ENCODE data around the gene ZBTB17.

Gene ZBTB17

GRCh38 chr1:15946571-15947381 is 29.1 kb downstream of the ZBTB17 start:
- no peak for DNase-seq

- no peak for DNase-seq
These were observed 30.0 kb downstream of the ZBTB17 start for GRCh38 chr1:15945832-15946448.

GRCh38 chr1:15945011-15945831 is 30.7 kb downstream of the ZBTB17 start:
- no peak for DNase-seq

- DNase-seq, result no peak
These were observed 31.4 kb downstream of the ZBTB17 start for GRCh38 chr1:15944308-15945010.

DNA sequence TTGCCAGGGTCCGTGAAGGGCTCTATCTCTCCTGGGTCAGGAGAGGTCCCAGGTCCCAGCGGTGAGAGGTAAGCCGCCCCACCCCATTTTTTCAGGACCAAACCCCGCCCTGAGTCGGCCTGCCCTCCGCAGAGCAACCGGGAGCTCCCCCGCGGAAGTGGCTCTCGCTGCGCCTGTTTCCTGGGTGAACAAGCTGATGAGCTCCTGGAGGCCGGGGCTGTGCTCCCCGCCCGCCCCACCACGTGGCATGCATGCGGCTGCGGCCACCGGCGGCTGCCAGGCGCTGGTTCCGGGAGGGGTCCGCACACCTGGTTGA is 32.0 kb downstream of the ZBTB17 start:
- no peak for DNase-seq

DNA sequence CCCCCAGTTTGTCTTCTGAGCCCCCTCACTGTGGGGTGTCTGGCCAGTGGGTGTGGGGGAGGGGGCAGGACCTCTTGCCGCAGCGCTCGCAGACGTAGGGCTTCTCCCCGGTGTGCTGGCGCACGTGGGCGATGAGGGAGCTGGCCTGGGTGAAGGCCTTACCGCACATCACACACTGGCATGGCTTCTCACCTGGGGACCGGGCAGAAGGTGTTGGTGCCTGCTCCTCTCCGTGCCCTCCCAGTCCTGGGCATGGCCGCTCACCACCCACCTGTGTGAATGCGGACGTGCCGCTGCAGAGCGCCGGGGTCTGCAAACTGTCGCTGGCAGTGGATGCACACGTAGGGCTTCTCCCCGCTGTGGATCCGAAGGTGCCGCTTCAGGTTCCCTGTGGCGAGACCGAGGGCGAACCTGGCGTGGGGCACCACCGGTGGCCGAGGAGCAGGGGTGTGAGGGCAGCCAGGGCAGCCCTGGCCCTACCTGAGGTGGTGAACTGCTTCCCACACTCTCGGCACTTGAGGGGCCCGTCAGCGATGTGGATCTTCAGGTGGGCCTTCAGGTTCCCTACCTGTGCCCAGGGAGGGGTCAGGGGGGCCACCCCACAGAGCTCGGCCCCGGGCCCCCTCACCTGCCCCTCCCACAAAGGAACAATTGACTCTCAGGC is 32.4 kb downstream of the ZBTB17 start:
- DNase-seq, result no peak

- no peak for DNase-seq
These were observed 33.1 kb downstream of the ZBTB17 start for GRCh38 chr1:15942661-15943327.

GRCh38 chr1:15941899-15942660 is 33.8 kb downstream of the ZBTB17 start:
- no peak for DNase-seq

DNA sequence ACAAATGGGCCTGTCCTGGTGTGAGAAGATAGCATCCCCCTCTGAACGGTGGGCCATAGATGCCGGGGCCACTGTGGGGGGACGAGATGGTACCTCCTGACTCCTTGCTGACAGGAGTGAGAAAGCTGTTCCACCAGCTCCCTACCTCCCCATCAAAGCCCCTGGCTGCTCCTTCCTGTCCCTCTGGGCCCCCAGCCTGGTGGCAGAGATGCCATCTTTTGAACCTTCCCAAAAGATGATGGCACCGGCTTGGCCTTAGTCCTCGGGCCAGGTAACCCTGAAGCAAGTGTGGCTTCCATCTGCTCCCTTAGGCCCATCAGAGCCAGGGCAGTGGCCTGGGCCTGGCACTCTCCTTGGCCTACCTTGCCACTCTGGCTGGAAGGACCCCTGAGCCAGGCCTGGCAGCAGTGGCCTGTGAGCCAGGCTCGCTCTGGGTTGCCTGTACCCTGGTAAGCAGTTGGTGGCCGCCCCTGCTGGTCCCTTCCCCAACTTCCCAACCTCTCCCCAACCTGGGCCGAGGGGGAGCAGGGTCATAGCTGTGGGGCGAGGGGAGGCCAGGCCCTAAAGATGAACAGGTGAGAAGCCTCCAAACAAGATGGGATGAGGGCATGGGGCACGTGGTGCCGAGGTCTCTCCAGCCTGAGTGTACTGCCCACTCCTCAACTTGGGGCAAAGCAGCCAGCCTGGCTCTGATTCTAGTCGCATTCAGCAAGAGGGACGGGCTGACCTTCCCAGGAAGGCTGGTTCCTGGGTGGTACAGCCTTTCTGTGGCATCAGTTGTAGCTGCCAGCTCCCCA is 34.7 kb downstream of the ZBTB17 start:
- no peak for DNase-seq

DNA sequence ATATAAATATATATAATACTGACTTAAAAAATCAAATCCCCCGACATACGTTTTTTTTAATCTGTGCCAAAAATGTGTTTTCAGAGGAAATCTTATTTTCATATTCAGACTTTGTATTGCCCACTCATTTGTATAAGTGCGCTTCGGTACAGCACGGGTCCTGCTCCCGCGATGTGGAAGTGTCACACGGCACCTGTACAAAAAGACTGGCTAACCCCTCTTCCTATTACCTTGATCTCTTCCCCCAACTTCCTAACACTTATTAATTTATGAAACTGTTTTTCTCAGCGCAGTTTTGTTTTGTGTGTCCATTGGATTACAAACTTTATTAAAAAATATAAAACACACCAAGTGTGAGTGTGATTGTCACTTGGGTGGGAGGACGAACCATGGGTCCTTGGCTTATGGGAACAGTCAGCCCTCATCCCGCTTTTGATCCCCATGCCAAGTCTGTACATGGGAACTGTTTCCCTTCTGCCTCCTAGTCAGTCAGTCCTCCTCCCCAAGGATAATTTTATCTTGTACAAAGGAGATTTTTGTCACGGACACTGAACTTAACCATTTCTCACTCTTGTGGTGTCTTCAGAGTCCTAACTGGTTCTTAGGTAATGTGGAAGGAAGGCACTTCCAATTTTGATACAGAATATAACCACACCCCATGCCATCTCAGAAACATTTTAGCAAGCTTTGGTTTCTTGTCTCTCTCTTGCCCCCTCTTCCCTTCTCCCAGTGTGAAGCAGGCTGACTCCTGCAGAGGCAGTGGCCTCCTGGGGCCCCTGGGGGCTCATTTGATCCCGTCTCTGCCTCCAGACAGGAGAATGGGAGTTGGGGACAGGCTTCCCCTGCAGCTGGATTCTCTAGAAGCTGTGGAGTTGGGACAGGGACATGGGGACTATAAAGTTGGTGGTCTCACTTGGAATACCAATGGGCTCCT is 35.5 kb downstream of the ZBTB17 start:
- DNase-seq, result no peak

GRCh38 chr1:15939181-15940109 is 36.5 kb downstream of the ZBTB17 start:
- no peak for DNase-seq

DNA sequence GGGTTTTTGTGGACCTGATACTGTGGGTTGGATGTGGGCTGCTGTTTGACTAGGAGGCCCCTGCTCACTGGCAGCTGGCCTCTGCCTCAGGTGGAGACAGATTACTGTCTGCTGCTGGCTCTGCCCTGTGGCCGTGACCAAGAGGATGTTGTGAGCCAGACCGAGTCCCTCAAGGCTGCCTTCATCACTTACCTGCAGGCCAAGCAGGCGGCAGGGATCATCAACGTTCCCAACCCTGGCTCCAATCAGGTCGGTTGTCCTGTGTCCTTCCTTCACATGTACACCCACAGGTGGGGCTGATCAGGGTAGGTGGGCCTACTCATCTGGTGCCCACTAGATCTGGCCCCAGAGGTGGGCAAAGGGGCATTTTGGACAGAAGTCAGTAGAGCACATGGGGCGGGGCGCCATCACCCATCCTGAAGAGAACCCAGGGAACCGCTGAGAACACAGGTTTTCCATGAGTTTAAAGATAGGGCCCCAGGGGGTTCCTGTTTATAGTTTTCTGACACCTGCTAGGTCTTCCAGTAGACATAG is 37.2 kb downstream of the ZBTB17 start:
- DNase-seq, result no peak

- DNase-seq, result no peak
These were observed 38.2 kb downstream of the ZBTB17 start for GRCh38 chr1:15937706-15938168.

DNA sequence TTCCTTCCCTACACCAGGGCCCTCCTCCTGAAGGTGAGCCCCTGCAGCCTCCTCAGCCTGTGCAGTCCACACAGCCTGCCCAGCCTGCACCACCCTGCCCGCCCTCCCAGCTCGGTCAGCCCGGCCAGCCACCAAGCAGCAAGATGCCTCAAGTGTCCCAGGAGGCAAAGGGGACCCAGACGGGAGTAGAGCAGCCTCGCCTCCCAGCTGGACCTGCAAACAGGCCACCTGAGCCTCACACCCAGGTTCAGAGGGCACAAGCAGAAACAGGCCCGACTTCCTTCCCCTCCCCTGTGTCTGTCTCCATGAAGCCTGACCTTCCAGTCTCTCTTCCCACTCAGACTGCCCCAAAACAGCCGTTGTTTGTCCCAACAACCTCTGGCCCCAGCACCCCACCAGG is 38.8 kb downstream of the ZBTB17 start:
- no peak for DNase-seq

- no peak for DNase-seq
These were observed 39.9 kb downstream of the ZBTB17 start for GRCh38 chr1:15936025-15936424.

GRCh38 chr1:15935056-15935950 is 40.6 kb downstream of the ZBTB17 start:
- DNase-seq, result no peak

Measured in OCI-M1 (cell line).